HG02970 (cell line): ENCODE measurements around the gene GYPB.
"Not testable (repeated sequence)": the region's sequence is repeated elsewhere in the genome, so short reads cannot be mapped to it uniquely, and the experiment has no call there.

Experiments used
- ATAC-seq: cut with Tn5 transposase; IDR thresholded peaks from one replicate; pipeline ENCODE4 v1.9.1; 2021; ENCODE audit warnings: mild to moderate bottlenecking, moderate library complexity, moderate number of reproducible peaks; ENCODE audit not compliant: unreplicated experiment, low FRiP score

Gene GYPB

DNA sequence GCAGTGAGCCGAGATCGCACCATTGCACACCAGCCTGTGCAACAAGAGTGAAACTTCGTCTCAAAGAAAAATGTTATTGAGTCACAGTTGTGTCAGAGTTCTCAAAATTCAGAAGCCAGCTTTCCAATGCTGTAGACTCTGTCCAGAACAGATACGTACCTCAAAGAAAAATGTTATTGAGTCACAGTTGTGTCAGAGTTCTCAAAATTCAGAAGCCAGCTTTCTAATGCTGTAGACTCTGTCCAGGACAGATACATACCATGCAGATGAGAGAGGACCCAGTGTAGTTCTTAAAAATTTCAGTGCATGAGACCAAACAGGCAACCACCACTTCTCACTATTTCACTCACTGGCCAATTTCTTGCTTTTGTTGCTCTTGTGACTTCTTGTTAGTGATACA is 68.2 kb downstream of the GYPB start:
- ATAC-seq, result not testable (repeated sequence)

DNA sequence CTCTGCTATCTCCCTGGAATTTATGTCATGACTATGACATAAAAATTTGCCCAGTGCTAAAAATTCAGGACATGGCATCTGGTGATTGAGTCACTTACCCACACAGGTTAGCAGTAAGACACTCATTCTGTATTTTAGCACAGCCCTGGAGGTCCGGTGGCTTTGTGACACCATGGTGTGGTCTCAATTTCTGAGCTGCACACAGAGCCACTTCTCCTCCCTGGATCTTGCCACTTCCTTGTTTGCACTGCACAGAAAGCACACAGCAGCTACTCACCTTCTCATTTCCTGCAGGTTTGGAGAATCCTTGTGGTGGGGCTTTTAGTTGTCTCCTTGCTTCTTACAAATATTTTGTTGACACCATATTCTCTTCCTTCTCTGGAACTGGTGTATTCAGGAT is 69.0 kb downstream of the GYPB start:
- not testable (repeated sequence) for ATAC-seq

DNA sequence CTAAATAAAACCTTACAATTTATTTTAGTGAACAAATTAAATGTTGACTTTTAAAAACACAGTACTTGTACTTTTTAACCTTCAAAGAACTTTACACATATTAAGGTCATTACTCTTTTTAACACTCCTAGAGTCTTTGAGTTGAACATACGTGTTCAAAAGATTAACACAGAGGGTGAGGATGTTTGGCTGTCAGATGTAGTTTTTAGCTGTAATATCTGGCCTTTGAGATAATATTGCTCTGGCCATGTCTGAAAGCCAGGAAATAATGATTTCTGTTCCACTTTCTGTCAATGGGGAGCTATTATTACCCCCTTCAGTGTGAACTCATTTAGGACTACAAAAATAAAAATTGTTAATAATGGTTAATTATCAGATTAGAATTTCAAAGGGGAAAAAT is 71.7 kb downstream of the GYPB start:
- ATAC-seq, result not testable (repeated sequence)
